Caco-2 (cell line): ENCODE results near the gene CIART. TPM values are rescaled to one million over a fixed set of nuclear protein-coding genes. Genes with fewer than 3 reads are reported as not detected.
A peak's percentile ranks its signal among the peaks of the same experiment; 100 is the strongest.

Source experiments
- BruUV-seq: library from RNA; stranded (reverse); fragments of 400-500 nt; replicated peaks from 2 replicates; lab custom pipeline; 2021; lab: Mats Ljungman, UMichigan
- CTCF ChIA-PET: fragments of 300-600 bp; sonication (Branson Sonifier 250); formaldehyde crosslinking; loops from one replicate; lab custom pipeline; 2022; ENCODE audit warnings: antibody characterized with exemption; lab: Charles Lee
- POLR2A ChIA-PET: fragments of 300-600 bp; sonication (Branson Sonifier 250); formaldehyde crosslinking; loops from one replicate; lab custom pipeline; 2022; ENCODE audit warnings: antibody characterized with exemption; lab: Charles Lee
- DNase-seq, 2 experiments: peaks; one replicate each; pipeline versions ENCODE4 v3.0.0 to v3.0.0-alpha.2; 2020 to 2022
- H3K27me3 ChIP-seq: replicated peaks from 2 replicates; pipeline ENCODE4 v1.6.0; 2011; ENCODE audit warnings: low read length; ENCODE audit not compliant: control insufficient read depth, insufficient read depth
- H3K36me3 ChIP-seq: 2 replicates; pipeline ENCODE4 v1.5.1; 2011; ENCODE audit warnings: low read length; ENCODE audit not compliant: control insufficient read depth, insufficient read depth
- H3K4me1 ChIP-seq: fragments of 250-450 bp; sonication (Bioruptor Pico); 2 replicates; pipeline ENCODE4 v1.5.1; 2020; ENCODE audit warnings: mild to moderate bottlenecking
- H3K4me3 ChIP-seq: 2 replicates; pipeline ENCODE4 v1.5.1; 2011; ENCODE audit warnings: low read depth, mild to moderate bottlenecking, control low read depth, low read length
- H3K9me3 ChIP-seq: fragments of 250-450 bp; sonication (Bioruptor Pico); 2 replicates; pipeline ENCODE4 v1.5.1; 2020; ENCODE audit warnings: mild to moderate bottlenecking, moderate library complexity
- H3K27ac Mint-ChIP-seq: one replicate; pipeline ENCODE4 v1.8.0; 2022; ENCODE audit warnings: mixed read lengths; ENCODE audit not compliant: unreplicated experiment
- H3K27me3 Mint-ChIP-seq: one replicate; pipeline ENCODE4 v1.8.0; 2022; ENCODE audit warnings: mixed read lengths; ENCODE audit not compliant: insufficient read depth, unreplicated experiment
- H3K36me3 Mint-ChIP-seq: one replicate; pipeline ENCODE4 v1.8.0; 2022; ENCODE audit warnings: mild to moderate bottlenecking, mixed read lengths; ENCODE audit not compliant: insufficient read depth, unreplicated experiment
- H3K4me1 Mint-ChIP-seq: one replicate; pipeline ENCODE4 v1.8.0; 2022; ENCODE audit warnings: low read depth, mixed read lengths; ENCODE audit not compliant: unreplicated experiment
- H3K4me3 Mint-ChIP-seq: one replicate; pipeline ENCODE4 v1.8.0; 2022; ENCODE audit warnings: mild to moderate bottlenecking, moderate library complexity, mixed read lengths; ENCODE audit not compliant: unreplicated experiment
- H3K9me3 Mint-ChIP-seq: one replicate; pipeline ENCODE4 v1.8.0; 2022; ENCODE audit warnings: mixed read lengths; ENCODE audit not compliant: unreplicated experiment
- CTCF ChIP-seq, 2 experiments: fragments of 200-600 bp in 1 of 2; IDR thresholded peaks; 1 replicate in 1 of 2; 2 replicates in 1 of 2; pipeline versions ENCODE4 v1.5.1 to v1.8.0; 2011 to 2022; ENCODE audit warnings: antibody characterized with exemption in 1 of 2, control low read depth in 1 of 2, inconsistent platforms in 1 of 2, low read depth in 1 of 2, low read length in 1 of 2, mild to moderate bottlenecking in 1 of 2, moderate library complexity in 1 of 2; ENCODE audit not compliant: insufficient read depth in 1 of 2, severe bottlenecking in 1 of 2, unreplicated experiment in 1 of 2
- intact Hi-C: fragments of 100-400 bp; cut with micrococcal nuclease; formaldehyde crosslinking; loops from one replicate; pipeline ENCODE4 v1.10.0; 2022; ENCODE audit not compliant: unreplicated experiment
- total RNA-seq: library from RNA; stranded (reverse); gene quantifications from 2 replicates; pipeline ENCODE4 v1.2.3, GENCODE V29; 2022

CIART gene
- total RNA-seq, 1 experiment from 2014 or later: 3.2 TPM

DNA sequence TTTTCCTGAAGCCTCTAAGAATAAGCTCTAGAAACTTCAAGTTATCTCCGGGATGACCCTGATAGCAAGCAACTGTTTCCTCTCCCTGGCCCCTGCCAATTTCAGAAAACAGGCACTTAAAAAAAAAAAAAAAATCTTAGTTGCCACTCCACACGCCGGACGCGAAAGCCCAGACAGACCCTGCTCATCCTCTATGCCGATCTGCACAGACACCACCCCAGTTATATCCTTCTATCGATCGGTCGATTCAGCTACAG lies 48.1 kb upstream of the CIART start:
- peaks cover 12% of the 10 kb centered on the region for H3K36me3 Mint-ChIP-seq
- Histone ChIP-seq H3K4me1 (peaks cover 13% of the 10 kb centered on the region), H3K27me3 (no peaks in the 10 kb centered on the region), H3K36me3 (no peaks in the 10 kb centered on the region), H3K4me3 (peak overlapping the region; percentile 48), H3K9me3 (no peaks in the 10 kb centered on the region)
- no peak overlapping the region for H3K4me3 Mint-ChIP-seq
- DNase-seq: no peak
- ChIA-PET CTCF (no interaction called here), POLR2A (no interaction called here)
- H3K9me3 Mint-ChIP-seq: no peaks in the 10 kb centered on the region
- intact Hi-C loops: no loop called here
- no TSS peak for BruUV-seq
- H3K27ac Mint-ChIP-seq: no peak overlapping the region
- no peak for TF ChIP-seq CTCF (IDR thresholded peaks at IDR 0.05; ENCODE audit: insufficient read depth in 1 of 2, low read depth in 1 of 2, low read length in 1 of 2, severe bottlenecking in 1 of 2, unreplicated experiment in 1 of 2)
- peaks cover 25% of the 10 kb centered on the region for H3K4me1 Mint-ChIP-seq
- H3K27me3 Mint-ChIP-seq: no peaks in the 10 kb centered on the region

GRCh38 chr1:150234566-150235293 lies 47.6 kb upstream of the CIART start:
- Histone ChIP-seq H3K4me3 (peak overlapping the region; percentile 48), H3K4me1 (peaks cover 13% of the 10 kb centered on the region), H3K9me3 (no peaks in the 10 kb centered on the region), H3K27me3 (no peaks in the 10 kb centered on the region), H3K36me3 (no peaks in the 10 kb centered on the region)
- POLR2A ChIA-PET: no interaction called here
- Mint-ChIP-seq H3K27ac (no peak overlapping the region), H3K27me3 (no peaks in the 10 kb centered on the region), H3K9me3 (no peaks in the 10 kb centered on the region), H3K36me3 (peaks cover 12% of the 10 kb centered on the region), H3K4me3 (no peak overlapping the region), H3K4me1 (peaks cover 25% of the 10 kb centered on the region)
- intact Hi-C loops: no loop called here
- BruUV-seq: no TSS peak
- CTCF ChIA-PET: no interaction called here
- DNase-seq: peak; percentile 59 to 71
- no peak for TF ChIP-seq CTCF (IDR thresholded peaks at IDR 0.05; ENCODE audit: insufficient read depth in 1 of 2, low read depth in 1 of 2, low read length in 1 of 2, severe bottlenecking in 1 of 2, unreplicated experiment in 1 of 2)

DNA sequence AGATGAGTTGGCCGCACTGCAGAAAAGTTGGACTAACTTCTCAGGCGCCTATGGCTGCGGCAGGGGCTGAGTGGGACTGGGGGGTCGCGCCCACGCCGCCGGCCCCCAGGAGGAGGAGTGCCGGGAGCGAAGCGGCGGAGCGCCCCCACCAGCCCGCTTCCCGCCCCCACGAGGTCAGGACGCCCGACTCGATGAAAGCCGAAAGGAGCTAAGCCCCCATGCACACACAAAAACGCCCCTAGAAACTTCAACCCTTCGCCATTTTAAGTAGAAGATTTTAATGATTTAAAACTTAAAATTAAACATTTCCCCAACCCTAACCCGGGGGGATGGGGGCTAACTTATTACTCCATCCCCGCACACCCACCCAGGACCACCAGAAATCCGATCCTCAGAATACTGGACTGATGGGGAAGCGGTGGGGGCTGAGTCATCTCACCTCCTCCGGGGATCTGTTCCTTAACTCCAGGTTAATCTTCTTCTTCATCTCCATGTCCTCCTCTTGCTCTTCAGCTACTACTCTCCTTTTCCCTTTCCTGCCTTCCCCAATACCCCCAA lies 47.0 kb upstream of the CIART start:
- Histone ChIP-seq H3K4me1 (peaks cover 13% of the 10 kb centered on the region), H3K9me3 (no peaks in the 10 kb centered on the region), H3K4me3 (peak overlapping the region; percentile 48), H3K27me3 (no peaks in the 10 kb centered on the region), H3K36me3 (no peaks in the 10 kb centered on the region)
- POLR2A ChIA-PET: interaction anchor here (0.5 to 1.7 kb wide), 4 partner anchors 116 to 343 kb away, joined by 4 to 13 read pairs (median 5); partner anchors contain the start of gene RPRD2
- H3K4me1 Mint-ChIP-seq: peaks cover 25% of the 10 kb centered on the region
- peaks cover 12% of the 10 kb centered on the region for H3K36me3 Mint-ChIP-seq
- H3K27ac Mint-ChIP-seq: no peak overlapping the region
- no peaks in the 10 kb centered on the region for H3K27me3 Mint-ChIP-seq
- CTCF ChIA-PET: interaction anchor here (0.8 kb wide), 1 partner anchor 551 kb away, joined by 3 read pairs; no protein-coding TSS in a partner anchor
- no peak for TF ChIP-seq CTCF (IDR thresholded peaks at IDR 0.05; ENCODE audit: insufficient read depth in 1 of 2, low read depth in 1 of 2, low read length in 1 of 2, severe bottlenecking in 1 of 2, unreplicated experiment in 1 of 2)
- intact Hi-C loops: no loop called here
- H3K4me3 Mint-ChIP-seq: no peak overlapping the region
- no TSS peak for BruUV-seq
- no peaks in the 10 kb centered on the region for H3K9me3 Mint-ChIP-seq
- DNase-seq: no peak
